K562 (cell line): ENCODE measurements around the gene MSRB3.

Source experiments
- BRCA1 ChIP-seq, 2 experiments: fragments of 450-650 bp in 1 of 2; sonication (generic) in 1 of 2; formaldehyde crosslinking in 1 of 2; IDR thresholded peaks; 2 replicates each; pipeline versions ENCODE4 v1.5.0 to v1.6.1; 2017 to 2020; ENCODE audit warnings: mild to moderate bottlenecking in 1 of 2, missing genetic modification reagents in 1 of 2
- CBFA2T3 ChIP-seq: fragments of 450-650 bp; IDR thresholded peaks from 2 replicates; pipeline ENCODE4 v1.6.1; 2017
- E2F4 ChIP-seq: sonication (generic); formaldehyde crosslinking; IDR thresholded peaks from 2 replicates; pipeline ENCODE4 v1.8.0; 2022; ENCODE audit warnings: mild to moderate bottlenecking, low read depth, missing genetic modification reagents
- EP300 ChIP-seq: IDR thresholded peaks from 2 replicates; pipeline ENCODE4 v1.6.1; 2012; ENCODE audit warnings: low read length, improper control_type of control experiment
- ERF ChIP-seq: fragments of 450-650 bp; formaldehyde crosslinking; IDR thresholded peaks from 2 replicates; pipeline ENCODE4 v1.4.0; 2020; ENCODE audit warnings: mild to moderate bottlenecking, mixed read lengths
- FOXM1 ChIP-seq, 2 experiments: fragments of 450-650 bp in 1 of 2; sonication (generic) in 1 of 2; formaldehyde crosslinking in 1 of 2; IDR thresholded peaks; 2 replicates each; pipeline versions ENCODE4 v1.6.1 to v1.9.0; 2017 to 2022; ENCODE audit warnings: low read depth in 2 of 2, mild to moderate bottlenecking in 2 of 2, missing genetic modification reagents in 1 of 2, moderate library complexity in 1 of 2
- POLR2A ChIP-seq: fragments of 450-650 bp; conservative IDR thresholded peaks from 2 replicates; pipeline ENCODE4 v1.6.1; 2016
- TCF7 ChIP-seq: sonication (generic); IDR thresholded peaks from 2 replicates; pipeline ENCODE4 v1.6.1; 2016; ENCODE audit warnings: antibody characterized with exemption, borderline replicate concordance
- TEAD4 ChIP-seq, 2 experiments: sonication (generic) in 1 of 2; formaldehyde crosslinking in 1 of 2; IDR thresholded peaks; 2 replicates each; pipeline versions ENCODE4 v1.6.1 to v1.8.0; 2012 to 2022; ENCODE audit warnings: borderline replicate concordance in 1 of 2, inconsistent platforms in 1 of 2, low read length in 1 of 2, mild to moderate bottlenecking in 1 of 2, missing genetic modification reagents in 1 of 2
- XRCC4 ChIP-seq: IDR thresholded peaks from one replicate; pipeline ENCODE4 v1.6.1; 2011; ENCODE audit not compliant: insufficient read depth, insufficient read length; ENCODE audit errors: extremely low read depth
- ZNF449 ChIP-seq: fragments of 250-450 bp; sonication (Bioruptor Pico); IDR thresholded peaks from 2 replicates; pipeline ENCODE4 v1.8.0; 2022; ENCODE audit warnings: moderate library complexity, mild to moderate bottlenecking, inconsistent platforms

GRCh38 chr12:65411171-65411570 lies 132.7 kb downstream of the MSRB3 start:
- TF ChIP-seq BRCA1 (IDR thresholded peaks at IDR 0.05), result no peak
- TF ChIP-seq BRCA1 (CRISPR knock-in tag; IDR thresholded peaks at IDR 0.05), result no peak
- no peak for TF ChIP-seq CBFA2T3
- TF ChIP-seq TCF7, result no peak
- TF ChIP-seq E2F4 (CRISPR knock-in tag), result no peak
- no peak for TF ChIP-seq POLR2A
- TF ChIP-seq ZNF449, result no peak
- TF ChIP-seq XRCC4, result no peak
- TF ChIP-seq FOXM1 (IDR thresholded peaks at IDR 0.05; ENCODE audit: low read depth), result no peak
- no peak for TF ChIP-seq FOXM1 (CRISPR knock-in tag; IDR thresholded peaks at IDR 0.05; ENCODE audit: low read depth)
- no peak for TF ChIP-seq ERF
- no peak for TF ChIP-seq TEAD4 (IDR thresholded peaks at IDR 0.05; ENCODE audit: low read length)
- no peak for TF ChIP-seq TEAD4 (CRISPR knock-in tag; IDR thresholded peaks at IDR 0.05; ENCODE audit: borderline replicate concordance)
- TF ChIP-seq EP300, result no peak
